ENCODE data around the gene CLCA4.

Gene CLCA4

GRCh38 chr1:86582161-86582560, 35.3 kb downstream of the CLCA4 start:
- Histone ChIP-seq H3K27me3 (ENCODE audit: insufficient read depth, poor library complexity, severe bottlenecking) (no peaks in the 10 kb centered on the region), H3K4me1 (ENCODE audit: insufficient read depth, poor library complexity, severe bottlenecking) (no peaks in the 10 kb centered on the region), H3K36me3 (ENCODE audit: low read depth) (no peaks in the 10 kb centered on the region), H3K9me3 (ENCODE audit: severe bottlenecking) (no peaks in the 10 kb centered on the region), H3K27ac (ENCODE audit: poor library complexity, severe bottlenecking) (no peak overlapping the region), H3K4me3 (ENCODE audit: severe bottlenecking) (no peak overlapping the region)
- TF ChIP-seq CTCF (IDR thresholded peaks at IDR 0.05; ENCODE audit: poor library complexity, severe bottlenecking): no peak
- DNase-seq (ENCODE audit: low spot score) (no peak), ATAC-seq (ENCODE audit: low read depth) (no peak)

- TF ChIP-seq CTCF (IDR thresholded peaks at IDR 0.05; ENCODE audit: poor library complexity, severe bottlenecking): no peak
- Histone ChIP-seq H3K27ac (ENCODE audit: poor library complexity, severe bottlenecking) (no peak overlapping the region), H3K9me3 (ENCODE audit: severe bottlenecking) (no peaks in the 10 kb centered on the region), H3K4me3 (ENCODE audit: severe bottlenecking) (no peak overlapping the region), H3K36me3 (ENCODE audit: low read depth) (no peaks in the 10 kb centered on the region), H3K27me3 (ENCODE audit: insufficient read depth, poor library complexity, severe bottlenecking) (no peaks in the 10 kb centered on the region), H3K4me1 (ENCODE audit: insufficient read depth, poor library complexity, severe bottlenecking) (no peaks in the 10 kb centered on the region)
- no peak for DNase-seq (ENCODE audit: low spot score)
- ATAC-seq (ENCODE audit: low read depth): no peak
Measured at GRCh38 chr1:86583032-86583431, 36.2 kb downstream of the CLCA4 start.

GRCh38 chr1:86583593-86583992, 36.7 kb downstream of the CLCA4 start:
- ATAC-seq (ENCODE audit: low read depth): no peak
- H3K27me3 ChIP-seq (ENCODE audit: insufficient read depth, poor library complexity, severe bottlenecking): no peaks in the 10 kb centered on the region

GRCh38 chr1:86594284-86594770, 47.4 kb downstream of the CLCA4 start:
- no peak for ATAC-seq (ENCODE audit: low read depth)
- peaks cover 4% of the 10 kb centered on the region for H3K9me3 ChIP-seq (ENCODE audit: severe bottlenecking)
- H3K4me3 ChIP-seq (ENCODE audit: severe bottlenecking): no peak overlapping the region
- no peak for DNase-seq (ENCODE audit: low spot score)
- H3K27me3 ChIP-seq (ENCODE audit: insufficient read depth, poor library complexity, severe bottlenecking): no peaks in the 10 kb centered on the region
- no peaks in the 10 kb centered on the region for H3K4me1 ChIP-seq (ENCODE audit: insufficient read depth, poor library complexity, severe bottlenecking)
- H3K36me3 ChIP-seq (ENCODE audit: low read depth): no peaks in the 10 kb centered on the region
- no peak for TF ChIP-seq CTCF (IDR thresholded peaks at IDR 0.05; ENCODE audit: poor library complexity, severe bottlenecking)
- H3K27ac ChIP-seq (ENCODE audit: poor library complexity, severe bottlenecking): no peak overlapping the region

More at GRCh38 chr1:86583593-86583992, 36.7 kb downstream of the CLCA4 start:
- Histone ChIP-seq H3K9me3 (ENCODE audit: severe bottlenecking) (no peaks in the 10 kb centered on the region), H3K4me1 (ENCODE audit: insufficient read depth, poor library complexity, severe bottlenecking) (no peaks in the 10 kb centered on the region), H3K36me3 (ENCODE audit: low read depth) (no peaks in the 10 kb centered on the region), H3K4me3 (ENCODE audit: severe bottlenecking) (no peak overlapping the region), H3K27ac (ENCODE audit: poor library complexity, severe bottlenecking) (no peak overlapping the region)
- no peak for DNase-seq (ENCODE audit: low spot score)
- TF ChIP-seq CTCF (IDR thresholded peaks at IDR 0.05; ENCODE audit: poor library complexity, severe bottlenecking): no peak

GRCh38 chr1:86596224-86596623, 49.3 kb downstream of the CLCA4 start:
- no peak for DNase-seq (ENCODE audit: low spot score)
- H3K4me1 ChIP-seq (ENCODE audit: insufficient read depth, poor library complexity, severe bottlenecking): no peaks in the 10 kb centered on the region
- no peak overlapping the region for H3K4me3 ChIP-seq (ENCODE audit: severe bottlenecking)
- H3K27ac ChIP-seq (ENCODE audit: poor library complexity, severe bottlenecking): no peak overlapping the region
- no peak for TF ChIP-seq CTCF (IDR thresholded peaks at IDR 0.05; ENCODE audit: poor library complexity, severe bottlenecking)
- peaks cover 4% of the 10 kb centered on the region for H3K9me3 ChIP-seq (ENCODE audit: severe bottlenecking)
- H3K36me3 ChIP-seq (ENCODE audit: low read depth): no peaks in the 10 kb centered on the region
- ATAC-seq (ENCODE audit: low read depth): no peak
- no peaks in the 10 kb centered on the region for H3K27me3 ChIP-seq (ENCODE audit: insufficient read depth, poor library complexity, severe bottlenecking)
